K562 (cell line): ENCODE measurements around the gene PLCL1. TPM values are rescaled to one million over a fixed set of nuclear protein-coding genes. Genes with fewer than 3 reads are reported as not detected.

ENCODE experiments used
- CBFA2T3 ChIP-seq: fragments of 450-650 bp; IDR thresholded peaks from 2 replicates; pipeline ENCODE4 v1.6.1; 2017
- E2F4 ChIP-seq: sonication (generic); formaldehyde crosslinking; IDR thresholded peaks from 2 replicates; pipeline ENCODE4 v1.8.0; 2022; ENCODE audit warnings: mild to moderate bottlenecking, low read depth, missing genetic modification reagents
- PML ChIP-seq: IDR thresholded peaks from 2 replicates; pipeline ENCODE4 v1.6.1; 2012; ENCODE audit warnings: low read length, inconsistent platforms
- RNF2 ChIP-seq: sonication (generic); IDR thresholded peaks from 2 replicates; pipeline ENCODE4 v1.6.1; 2016
- STAT5A ChIP-seq: IDR thresholded peaks from 2 replicates; pipeline ENCODE4 v1.6.1; 2012; ENCODE audit warnings: low read length, inconsistent platforms, borderline replicate concordance
- TAL1 ChIP-seq: fragments of 450-650 bp; IDR thresholded peaks from 2 replicates; pipeline ENCODE4 v1.6.1; 2016; ENCODE audit warnings: mild to moderate bottlenecking
- TCF3 ChIP-seq: sonication (generic); formaldehyde crosslinking; IDR thresholded peaks from 2 replicates; pipeline ENCODE4 v1.4.0; 2020; ENCODE audit warnings: mild to moderate bottlenecking, missing genetic modification reagents
- ZNF133 ChIP-seq: fragments of 250-450 bp; sonication (Bioruptor Pico); IDR thresholded peaks from 2 replicates; pipeline ENCODE4 v1.4.0; 2020; ENCODE audit warnings: mild to moderate bottlenecking
- polyA plus RNA-seq, 8 experiments: library from polyadenylated mRNA; depleted of rRNA in 4 of 8; stranded (reverse) in 5 of 8; unstranded in 3 of 8; fragments of >200 nt; fragmentation: Nextera tagmentation in 2 of 8; fragmentation: Illumina TruSeq in 1 of 8; extraction: Ambion mirVana in 2 of 8; extraction: Trizol in 1 of 8; gene quantifications; 2 replicates each; pipeline versions ENCODE4 v1.2.1 to v1.2.3, GENCODE V29; 2011 to 2014; ENCODE audit warnings: inconsistent platforms in 1 of 8, missing spikeins in 1 of 8
- total RNA-seq, 7 experiments: library from RNA; depleted of rRNA in 6 of 7; stranded (reverse); fragments of >200 nt in 6 of 7; fragmentation: Illumina TruSeq in 2 of 7; extraction: Trizol in 2 of 7; gene quantifications; 2 replicates each; pipeline versions ENCODE4 v1.2.1 to v1.2.3, GENCODE V29; 2011 to 2021; ENCODE audit warnings: low replicate concordance in 1 of 7
- TF ChIP-seq, protein P1 (sequence below), 3 experiments: fragments of 200-800 bp in 1 of 3; fragments of 250-450 bp in 1 of 3; fragments of 450-650 bp in 1 of 3; sonication (Bioruptor Pico) in 1 of 3; sonication (Bioruptor generic) in 1 of 3; formaldehyde crosslinking in 1 of 3; IDR thresholded peaks; 2 replicates each; pipeline versions ENCODE4 v1.6.1 to v1.8.0; 2016 to 2022; ENCODE audit warnings: mild to moderate bottlenecking in 2 of 3, missing genetic modification characterization in 2 of 3, missing compliant biosample characterization in 1 of 3, moderate library complexity in 1 of 3

Gene PLCL1
- total and polyA plus RNA-seq, 9 of the 15 experiments (the other 6 are each of a cell fraction or from before 2014, with no cell fraction given): 2.0 to 17.7 (median 8.6) TPM

- TF ChIP-seq, protein P1, sequence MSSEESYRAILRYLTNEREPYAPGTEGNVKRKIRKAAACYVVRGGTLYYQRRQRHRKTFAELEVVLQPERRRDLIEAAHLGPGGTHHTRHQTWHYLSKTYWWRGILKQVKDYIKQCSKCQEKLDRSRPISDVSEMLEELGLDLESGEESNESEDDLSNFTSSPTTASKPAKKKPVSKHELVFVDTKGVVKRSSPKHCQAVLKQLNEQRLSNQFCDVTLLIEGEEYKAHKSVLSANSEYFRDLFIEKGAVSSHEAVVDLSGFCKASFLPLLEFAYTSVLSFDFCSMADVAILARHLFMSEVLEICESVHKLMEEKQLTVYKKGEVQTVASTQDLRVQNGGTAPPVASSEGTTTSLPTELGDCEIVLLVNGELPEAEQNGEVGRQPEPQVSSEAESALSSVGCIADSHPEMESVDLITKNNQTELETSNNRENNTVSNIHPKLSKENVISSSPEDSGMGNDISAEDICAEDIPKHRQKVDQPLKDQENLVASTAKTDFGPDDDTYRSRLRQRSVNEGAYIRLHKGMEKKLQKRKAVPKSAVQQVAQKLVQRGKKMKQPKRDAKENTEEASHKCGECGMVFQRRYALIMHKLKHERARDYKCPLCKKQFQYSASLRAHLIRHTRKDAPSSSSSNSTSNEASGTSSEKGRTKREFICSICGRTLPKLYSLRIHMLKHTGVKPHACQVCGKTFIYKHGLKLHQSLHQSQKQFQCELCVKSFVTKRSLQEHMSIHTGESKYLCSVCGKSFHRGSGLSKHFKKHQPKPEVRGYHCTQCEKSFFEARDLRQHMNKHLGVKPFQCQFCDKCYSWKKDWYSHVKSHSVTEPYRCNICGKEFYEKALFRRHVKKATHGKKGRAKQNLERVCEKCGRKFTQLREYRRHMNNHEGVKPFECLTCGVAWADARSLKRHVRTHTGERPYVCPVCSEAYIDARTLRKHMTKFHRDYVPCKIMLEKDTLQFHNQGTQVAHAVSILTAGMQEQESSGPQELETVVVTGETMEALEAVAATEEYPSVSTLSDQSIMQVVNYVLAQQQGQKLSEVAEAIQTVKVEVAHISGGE (CRISPR knock-in tag; IDR thresholded peaks at IDR 0.05): peak in 1 of 3 experiments; percentile 43; a peak in 1 of 6 replicates
- TF ChIP-seq TCF3 (peak; percentile 53), E2F4 (CRISPR knock-in tag) (no peak), TAL1 (peak; percentile 37; the same call in 1 of the 2 replicates), CBFA2T3 (peak; percentile 75), STAT5A (peak; percentile 9; the same call in 1 of the 2 replicates), RNF2 (no peak), PML (0 out of 2 replicates have a peak, but pooled peaks have one; percentile 5), ZNF133 (CRISPR knock-in tag) (no peak)
These were observed 192.7 kb downstream of the PLCL1 start (continued) for GRCh38 chr2:197997083-197997541.
